ENCODE measurements around the gene SPEF2.
"Not testable (repeated sequence)": the region's sequence is repeated elsewhere in the genome, so short reads cannot be mapped to it uniquely, and the experiment has no call there.

Gene SPEF2

DNA sequence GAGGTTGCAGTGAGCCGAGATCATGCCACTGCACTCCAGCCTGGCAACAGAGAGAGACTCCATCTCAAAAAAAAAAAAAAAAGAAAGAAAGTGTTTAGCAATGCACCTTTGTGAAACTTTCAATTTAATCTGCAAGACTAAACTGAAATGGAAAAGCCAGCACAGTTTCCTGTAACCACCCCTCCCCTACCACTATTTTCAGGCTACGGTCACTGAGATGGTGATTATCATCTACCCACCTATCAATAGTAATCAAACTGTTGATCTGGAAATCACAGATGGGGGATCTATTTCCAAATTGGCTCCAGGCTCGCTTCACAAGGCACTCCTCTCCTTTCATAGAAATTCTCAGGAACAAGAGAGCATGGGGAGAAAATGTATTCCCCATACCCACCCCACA lies 208.4 kb downstream of the SPEF2 start:
- no peak for DNase-seq

DNA sequence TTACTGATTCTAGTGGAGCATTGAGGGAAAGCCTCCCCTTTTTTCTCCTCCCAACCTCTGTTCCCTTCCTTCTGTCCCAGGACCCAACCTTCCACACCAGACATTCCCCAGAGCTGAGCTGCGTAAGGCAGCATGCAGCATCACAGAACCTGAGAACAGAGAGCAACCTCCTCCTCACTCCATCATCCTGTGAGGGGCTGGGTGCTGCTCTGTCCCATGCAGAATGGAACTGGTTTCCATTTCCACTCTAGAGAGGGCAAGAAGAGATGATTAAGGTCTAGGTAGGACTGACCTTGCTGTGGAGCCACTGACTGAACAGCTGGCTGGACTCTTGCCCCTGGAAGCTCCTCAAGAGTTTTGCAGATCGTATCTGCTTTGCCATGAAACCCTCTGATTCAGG lies 208.9 kb downstream of the SPEF2 start:
- DNase-seq, result no peak

DNA sequence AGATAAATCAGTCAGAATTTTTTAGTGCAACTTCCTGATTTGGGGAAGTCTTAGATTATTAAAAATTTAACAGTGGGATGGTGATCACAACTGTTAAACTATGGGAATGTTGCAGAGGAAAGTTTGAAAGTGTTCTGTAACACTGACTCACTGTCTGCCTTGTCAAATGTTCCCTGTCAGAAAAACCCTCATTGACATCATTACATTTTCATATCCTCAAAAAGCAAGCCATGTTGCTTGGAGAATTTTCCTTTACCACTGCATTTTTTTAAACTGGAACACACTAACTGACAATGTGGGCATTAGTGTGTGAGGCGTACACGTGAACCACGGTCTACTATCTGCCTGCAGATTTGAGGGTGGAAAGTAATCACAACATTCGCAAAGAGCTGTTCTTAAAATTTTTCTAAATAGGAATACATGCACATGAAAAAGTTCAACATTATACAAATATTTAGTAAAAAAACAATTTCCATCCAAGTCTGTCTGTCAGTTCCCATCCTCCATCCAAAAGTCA lies 210.5 kb downstream of the SPEF2 start:
- DNase-seq, result no peak

DNA sequence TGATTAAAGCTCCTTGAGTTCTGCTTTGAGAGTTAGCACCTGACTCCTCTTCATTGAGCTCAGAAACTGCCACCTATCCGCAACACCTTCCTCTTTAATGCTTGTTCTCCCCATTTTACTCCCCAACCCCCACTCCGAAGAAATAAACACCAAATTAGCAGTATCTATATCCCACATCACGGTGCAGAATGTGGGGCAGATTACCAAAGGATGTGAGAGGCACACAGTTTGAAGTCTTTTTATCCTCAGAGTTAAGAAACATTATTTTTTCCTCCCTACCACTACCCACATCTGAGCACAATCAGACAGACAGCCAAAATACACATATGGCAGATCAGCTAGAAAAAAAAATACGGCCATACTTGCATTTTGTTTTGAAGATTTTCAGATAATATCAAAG lies 212.9 kb downstream of the SPEF2 start:
- DNase-seq, result no peak

- no peak for DNase-seq
These were observed 215.1 kb downstream of the SPEF2 start for GRCh38 chr5:35832762-35833161.

- DNase-seq, result no peak
These were observed 215.6 kb downstream of the SPEF2 start for GRCh38 chr5:35833224-35833623.

GRCh38 chr5:35835796-35836742 lies 218.4 kb downstream of the SPEF2 start:
- no peak for DNase-seq

DNA sequence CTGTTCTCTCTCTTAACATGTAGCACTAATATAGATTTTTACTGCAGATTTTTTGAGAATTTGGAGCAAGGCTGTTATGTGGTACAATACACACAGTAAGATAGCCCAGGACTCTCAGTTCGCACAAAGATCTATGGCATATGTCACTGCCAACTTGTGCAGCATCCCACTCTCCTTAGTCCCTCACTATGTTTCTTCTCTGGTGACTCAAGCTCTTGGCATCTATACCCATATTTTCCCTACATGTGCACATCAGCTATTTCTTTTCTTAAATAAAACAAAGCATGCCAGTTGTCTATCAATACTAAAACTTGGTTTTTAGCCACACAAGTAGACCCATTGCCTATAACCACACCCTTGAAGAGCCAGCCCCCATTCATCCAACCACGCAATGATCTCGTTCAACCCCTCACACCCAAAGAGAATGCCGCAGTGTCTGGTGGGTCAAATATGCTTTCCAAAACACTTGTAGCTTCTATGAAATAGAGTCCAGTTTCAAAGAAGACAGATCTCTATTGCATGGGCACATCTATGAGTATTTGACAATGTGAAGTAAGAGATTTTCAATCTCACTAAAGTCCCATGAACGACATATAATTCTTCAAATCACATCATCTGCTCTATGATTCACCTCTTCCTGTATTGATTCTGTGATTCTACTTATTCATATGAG lies 220.8 kb downstream of the SPEF2 start:
- no peak for DNase-seq

GRCh38 chr5:35842856-35843255 lies 225.2 kb downstream of the SPEF2 start:
- no peak for DNase-seq

GRCh38 chr5:35845508-35845907 lies 227.8 kb downstream of the SPEF2 start:
- DNase-seq, result not testable (repeated sequence)

GRCh38 chr5:35847491-35847890 lies 229.8 kb downstream of the SPEF2 start:
- DNase-seq, result no peak

GRCh38 chr5:35847961-35848360 lies 230.3 kb downstream of the SPEF2 start:
- DNase-seq, result no peak

- no peak for DNase-seq
These were observed 232.2 kb downstream of the SPEF2 start for GRCh38 chr5:35849860-35850259.

- DNase-seq, result no peak
These were observed 233.5 kb downstream of the SPEF2 start for GRCh38 chr5:35850967-35851680.

GRCh38 chr5:35852084-35852734 lies 234.5 kb downstream of the SPEF2 start:
- DNase-seq, result no peak

DNA sequence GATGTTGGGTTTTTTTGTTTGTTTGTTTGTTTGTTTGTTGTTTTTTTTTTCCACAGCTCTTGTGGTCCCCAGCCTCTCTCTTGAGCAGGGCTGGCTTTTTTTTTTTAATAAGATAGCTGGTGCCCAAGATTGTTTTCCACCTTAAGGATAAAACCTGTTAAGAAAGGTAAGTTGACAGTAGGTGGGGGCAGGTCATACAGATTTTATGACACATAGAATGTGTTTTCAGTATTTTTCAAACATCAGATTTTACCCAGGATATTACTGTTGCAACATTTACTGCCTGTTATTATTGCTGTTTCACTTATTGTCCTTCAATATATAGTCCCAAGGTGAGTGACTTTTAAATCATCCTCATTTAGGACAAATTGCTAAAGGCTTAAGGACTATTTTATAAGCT lies 235.1 kb downstream of the SPEF2 start:
- DNase-seq, result no peak

- no peak for DNase-seq
These were observed 236.0 kb downstream of the SPEF2 start for GRCh38 chr5:35853631-35854030.

DNA sequence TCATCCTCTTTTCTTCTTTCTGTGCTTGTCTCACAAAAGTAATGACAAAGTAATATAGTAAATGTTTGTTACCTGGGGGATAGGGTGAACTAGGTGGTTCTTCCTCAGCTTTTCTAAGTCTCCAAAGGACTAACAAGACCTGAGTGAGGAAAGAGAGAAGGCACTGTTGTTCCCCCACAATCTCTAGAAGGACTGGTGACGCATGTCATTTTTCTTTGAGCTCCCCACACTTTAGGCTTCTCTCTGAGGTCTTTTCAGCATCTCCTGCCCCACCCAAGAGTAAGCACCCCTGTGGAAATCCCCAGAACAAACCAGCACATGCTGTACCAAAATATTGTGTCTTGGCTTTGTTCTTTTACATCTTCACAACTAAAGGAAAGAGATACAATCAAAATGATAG lies 236.6 kb downstream of the SPEF2 start:
- DNase-seq, result no peak

DNA sequence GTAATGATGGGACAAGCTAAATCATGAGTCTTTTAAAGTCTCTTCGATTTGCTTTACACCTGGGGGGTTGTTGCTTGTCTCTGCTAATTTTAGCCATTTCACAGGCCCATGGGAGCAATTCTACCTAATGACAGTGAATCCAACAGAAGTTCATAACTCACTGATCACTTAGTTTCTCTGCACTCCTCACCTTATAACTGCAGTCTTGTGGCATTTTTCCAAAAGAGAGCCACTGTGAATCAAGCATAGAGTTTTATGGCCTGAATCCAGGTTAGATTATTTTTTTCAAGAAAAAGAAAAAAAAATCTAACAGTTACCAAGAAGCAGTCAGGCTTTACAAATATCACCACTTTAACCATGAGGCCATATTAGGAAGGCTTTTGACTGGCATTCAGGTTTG lies 237.5 kb downstream of the SPEF2 start:
- no peak for DNase-seq

GRCh38 chr5:35856186-35856764 lies 238.6 kb downstream of the SPEF2 start:
- DNase-seq, result not testable (repeated sequence)

DNA sequence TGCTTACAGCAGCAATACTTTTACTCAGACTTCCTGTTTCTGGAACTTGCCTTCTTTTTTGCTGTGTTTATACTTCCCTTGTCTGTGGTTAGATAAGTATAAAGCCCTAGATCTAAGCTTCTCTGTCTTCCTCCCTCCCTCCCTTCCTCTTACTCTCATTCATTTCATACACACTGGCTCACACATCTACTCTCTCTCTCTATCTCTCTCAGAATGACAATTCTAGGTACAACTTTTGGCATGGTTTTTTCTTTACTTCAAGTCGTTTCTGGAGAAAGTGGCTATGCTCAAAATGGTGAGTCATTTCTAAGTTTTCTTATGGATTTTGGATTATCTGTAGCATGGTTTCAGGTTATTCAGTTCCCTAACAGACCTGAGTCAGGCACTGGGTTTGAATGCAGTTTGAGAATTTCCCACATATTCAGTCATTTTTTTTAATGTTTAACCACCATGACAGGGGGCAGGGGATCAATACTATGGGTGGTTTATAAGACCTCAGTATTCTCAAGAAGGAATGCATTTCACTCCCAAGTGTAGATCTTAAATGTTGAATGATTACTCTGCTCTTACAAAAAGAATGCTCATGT lies 239.2 kb downstream of the SPEF2 start, which contains the start of gene IL7R:
Gene IL7R (plus strand): TSS at position 127 of the 587 bp plus-strand sequence. CDS start 87 bp downstream, at position 214.
- DNase-seq, result no peak

Measured in NCI-H1694 (cell line).